SK-N-SH (cell line): Measurements from ENCODE around the gene USP31. TPM values are rescaled to one million over a fixed set of nuclear protein-coding genes. Genes with fewer than 3 reads are reported as not detected.
A peak's percentile ranks its signal among the peaks of the same experiment; 100 is the strongest.

Experiments used
- CTCF ChIA-PET: fragments of 300-600, 350-600 bp; formaldehyde crosslinking; extraction: SDS; loops from one replicate; lab custom pipeline; 2021; lab: Yijun Ruan, JAX
- POLR2A ChIA-PET: fragments of 350-600 bp; sonication (Branson Sonifier 250); formaldehyde crosslinking; extraction: SDS; loops from one replicate; lab custom pipeline; 2020; ENCODE audit warnings: antibody characterized with exemption, inconsistent platforms; lab: Yijun Ruan, JAX
- DNase-seq: peaks from one replicate; pipeline ENCODE4 v3.0.0; 2012
- H2AFZ ChIP-seq: fragments of 200-600 bp; sonication (generic); 2 replicates; pipeline ENCODE4 v1.8.1; 2016; ENCODE audit warnings: antibody characterized with exemption, mild to moderate bottlenecking, low read depth
- H3F3A ChIP-seq: fragments of 200-600 bp; sonication (generic); replicated peaks from 2 replicates; pipeline ENCODE3; 2016; ENCODE audit warnings: antibody characterized with exemption, mild to moderate bottlenecking; ENCODE audit not compliant: insufficient read depth
- H3K27ac ChIP-seq, 2 experiments: fragments of 200-500 bp in 1 of 2; fragments of 200-600 bp in 1 of 2; sonication (Bioruptor generic) in 1 of 2; sonication (generic), shearing (Covaris generic) in 1 of 2; 2 replicates each; pipeline versions ENCODE4 v1.5.1 to v1.6.1; 2014 to 2016; ENCODE audit warnings: low read depth in 2 of 2, inconsistent platforms in 1 of 2, low read length in 1 of 2, mild to moderate bottlenecking in 1 of 2, mixed read lengths in 1 of 2
- H3K27me3 ChIP-seq: fragments of 200-600 bp; sonication (generic), shearing (Covaris generic); 2 replicates; pipeline ENCODE4 v1.6.1; 2016; ENCODE audit warnings: mixed run types; ENCODE audit not compliant: insufficient read depth
- H3K36me3 ChIP-seq, 2 experiments: fragments of 200-500 bp in 1 of 2; fragments of 200-600 bp in 1 of 2; sonication (Bioruptor generic) in 1 of 2; sonication (generic) in 1 of 2; replicated peaks in 1 of 2; 2 replicates each; pipeline versions ENCODE3 to v1.5.1; 2014 to 2016; ENCODE audit warnings: low read length in 1 of 2, mild to moderate bottlenecking in 1 of 2; ENCODE audit not compliant: insufficient read depth in 2 of 2, control insufficient read depth in 1 of 2
- H3K4me1 ChIP-seq, 2 experiments: fragments of 200-500 bp in 1 of 2; fragments of 200-600 bp in 1 of 2; sonication (Bioruptor generic) in 1 of 2; sonication (generic), shearing (Covaris generic) in 1 of 2; 2 replicates each; pipeline versions ENCODE4 v1.5.1 to v1.6.1; 2014 to 2016; ENCODE audit warnings: low read depth in 1 of 2, low read length in 1 of 2, mixed run types in 1 of 2; ENCODE audit not compliant: insufficient read depth in 2 of 2, control insufficient read depth in 1 of 2
- H3K4me2 ChIP-seq: fragments of 200-600 bp; sonication (generic), shearing (Covaris generic); 2 replicates; pipeline ENCODE4 v1.6.1; 2017; ENCODE audit warnings: mixed run types
- H3K4me3 ChIP-seq, 2 experiments: fragments of 200-500 bp in 1 of 2; fragments of 200-600 bp in 1 of 2; sonication (Bioruptor generic) in 1 of 2; sonication (generic), shearing (Covaris generic) in 1 of 2; 2 replicates each; pipeline versions ENCODE4 v1.5.1 to v1.8.1; 2014 to 2016; ENCODE audit warnings: low read depth in 2 of 2, inconsistent platforms in 1 of 2, low read length in 1 of 2, mild to moderate bottlenecking in 1 of 2, mixed read lengths in 1 of 2, moderate library complexity in 1 of 2
- H3K79me2 ChIP-seq: fragments of 200-600 bp; sonication (generic); 2 replicates; pipeline ENCODE4 v1.8.1; 2017; ENCODE audit warnings: mild to moderate bottlenecking; ENCODE audit not compliant: insufficient read depth
- H3K9ac ChIP-seq: fragments of 200-600 bp; sonication (generic); 2 replicates; pipeline ENCODE4 v1.6.1; 2017; ENCODE audit warnings: mixed run types
- H3K9me2 ChIP-seq: fragments of 200-600 bp; sonication (generic); 2 replicates; pipeline ENCODE4 v1.6.1; 2017; ENCODE audit warnings: mixed run types
- H3K9me3 ChIP-seq: fragments of 200-600 bp; sonication (generic); 2 replicates; pipeline ENCODE4 v1.6.1; 2017; ENCODE audit warnings: mixed run types, mild to moderate bottlenecking, moderate library complexity
- H4K20me1 ChIP-seq: fragments of 200-600 bp; sonication (generic); 2 replicates; pipeline ENCODE4 v1.6.1; 2017; ENCODE audit warnings: mild to moderate bottlenecking, mixed run types; ENCODE audit not compliant: insufficient read depth
- CHD2 ChIP-seq: fragments of 150-350 bp; IDR thresholded peaks from 2 replicates; pipeline ENCODE4 v1.6.1; 2018; ENCODE audit warnings: low read length; ENCODE audit not compliant: partially characterized antibody
- ELF1 ChIP-seq: IDR thresholded peaks from 2 replicates; pipeline ENCODE4 v1.4.0; 2012
- EP300 ChIP-seq, 2 experiments: IDR thresholded peaks; 2 replicates each; pipeline versions ENCODE4 v1.4.0 to v1.6.1; 2012; ENCODE audit warnings: borderline replicate concordance in 1 of 2, low read depth in 1 of 2, low read length in 1 of 2
- EZH2phosphoT487 ChIP-seq: fragments of 200-600 bp; sonication (generic); IDR thresholded peaks from 2 replicates; pipeline ENCODE4 v1.6.1; 2017; ENCODE audit warnings: low read depth, mixed run types, mild to moderate bottlenecking, antibody characterized with exemption, moderate library complexity, borderline replicate concordance
- FOSL2 ChIP-seq: IDR thresholded peaks from 2 replicates; pipeline ENCODE4 v1.4.0; 2012; ENCODE audit warnings: low read depth, mild to moderate bottlenecking, moderate library complexity, borderline replicate concordance
- FOXJ3 ChIP-seq: sonication (generic); formaldehyde crosslinking; IDR thresholded peaks from 2 replicates; pipeline ENCODE4 v1.5.1; 2020; ENCODE audit warnings: mild to moderate bottlenecking, missing genetic modification reagents
- FOXM1 ChIP-seq: IDR thresholded peaks from 2 replicates; pipeline ENCODE4 v1.4.0; 2012; ENCODE audit warnings: low read depth, mild to moderate bottlenecking
- GATA2 ChIP-seq: sonication (generic); formaldehyde crosslinking; IDR thresholded peaks from 2 replicates; pipeline ENCODE4 v1.5.0; 2020; ENCODE audit warnings: mild to moderate bottlenecking, missing genetic modification reagents
- JUND ChIP-seq: IDR thresholded peaks from 2 replicates; pipeline ENCODE4 v1.4.0; 2012
- MXI1 ChIP-seq: IDR thresholded peaks from 2 replicates; pipeline ENCODE4 v1.6.1; 2012; ENCODE audit warnings: mild to moderate bottlenecking, low read depth, low read length, improper control_type of control experiment
- NFIC ChIP-seq: IDR thresholded peaks from 2 replicates; pipeline ENCODE4 v1.4.0; 2012; ENCODE audit warnings: borderline replicate concordance
- NRF1 ChIP-seq: IDR thresholded peaks from 2 replicates; pipeline ENCODE4 v1.6.1; 2012; ENCODE audit warnings: low read depth, mild to moderate bottlenecking, low read length
- RAD21 ChIP-seq: IDR thresholded peaks from 2 replicates; pipeline ENCODE4 v1.6.1; 2012; ENCODE audit warnings: mild to moderate bottlenecking, low read length
- RCOR1 ChIP-seq: fragments of 150-350 bp; IDR thresholded peaks from 2 replicates; pipeline ENCODE4 v1.6.1; 2017; ENCODE audit warnings: antibody characterized with exemption, low read length
- RFX5 ChIP-seq: IDR thresholded peaks from 2 replicates; pipeline ENCODE4 v1.6.1; 2012; ENCODE audit warnings: mild to moderate bottlenecking, improper control_type of control experiment, low read length
- RXRA ChIP-seq: IDR thresholded peaks from 2 replicates; pipeline ENCODE4 v1.4.0; 2012; ENCODE audit warnings: low read depth, mild to moderate bottlenecking, borderline replicate concordance
- SIN3A ChIP-seq: IDR thresholded peaks from 2 replicates; pipeline ENCODE4 v1.6.1; 2012; ENCODE audit warnings: low read depth, mild to moderate bottlenecking, low read length, moderate library complexity, borderline replicate concordance
- SMC3 ChIP-seq: IDR thresholded peaks from 2 replicates; pipeline ENCODE4 v1.6.1; 2012; ENCODE audit warnings: low read depth, low read length, improper control_type of control experiment
- TAF1 ChIP-seq: IDR thresholded peaks from 2 replicates; pipeline ENCODE4 v1.6.1; 2012; ENCODE audit warnings: low read depth, mild to moderate bottlenecking, low read length, moderate library complexity, borderline replicate concordance
- TEAD4 ChIP-seq: IDR thresholded peaks from 2 replicates; pipeline ENCODE4 v1.4.0; 2012; ENCODE audit warnings: mild to moderate bottlenecking, borderline replicate concordance; ENCODE audit not compliant: insufficient read depth
- YY1 ChIP-seq: IDR thresholded peaks from 2 replicates; pipeline ENCODE4 v1.4.0; 2012; ENCODE audit warnings: low read depth, mild to moderate bottlenecking
- WGBS: methylation state at CpG from one replicate; pipeline ENCODE4 v1.1.6; 2017; ENCODE audit warnings: low lambda C conversion rate; 5-methylcytosine and 5-hydroxymethylcytosine counted together
- polyA plus RNA-seq, 3 experiments: library from polyadenylated mRNA; depleted of rRNA; stranded (reverse); fragments of >200 nt; gene quantifications; 2 replicates each; pipeline ENCODE4 v1.2.3, GENCODE V29; 2012
- TF ChIP-seq, protein P1 (sequence below): IDR thresholded peaks from 2 replicates; pipeline ENCODE4; 2012
- TF ChIP-seq, protein P2 (sequence below): fragments of 200-600 bp; sonication (generic); IDR thresholded peaks from 2 replicates; pipeline ENCODE4 v1.6.1; 2017; ENCODE audit warnings: antibody characterized with exemption, mild to moderate bottlenecking, moderate library complexity
- TF ChIP-seq, protein P3 (sequence below): IDR thresholded peaks from 2 replicates; pipeline ENCODE4 v1.6.1; 2012; ENCODE audit warnings: mild to moderate bottlenecking, low read depth, low read length, moderate library complexity
- TF ChIP-seq, protein P4 (sequence below): IDR thresholded peaks from 2 replicates; pipeline ENCODE4 v1.4.0; 2012; ENCODE audit warnings: low read depth, borderline replicate concordance
- TF ChIP-seq, protein P5 (sequence below): IDR thresholded peaks from 2 replicates; pipeline ENCODE4 v1.4.0; 2012; ENCODE audit warnings: low read depth

Gene USP31
- polyA plus RNA-seq, 1 of the 3 experiments (the other 2 are of a cell fraction), result 3.2 TPM

GRCh38 chr16:23072084-23072599 lies 77.1 kb downstream of the USP31 start:
- ChIA-PET CTCF (interaction anchor here (0.8 to 4.4 kb wide), 8 partner anchors 10 to 362 kb away, joined by 3 to 29 read pairs (median 7); no protein-coding TSS in a partner anchor), POLR2A (no interaction called here)
- H3K4me1 ChIP-seq, result peaks cover 21 to 28% of the 10 kb centered on the region in 2 experiments
- H3K36me3 ChIP-seq, result peaks cover 32 to 40% of the 10 kb centered on the region in 2 experiments
- H3K9me2 ChIP-seq, result no peaks in the 10 kb centered on the region
- H3K27ac ChIP-seq, result peak overlapping the region; percentile 79 to 91
- H3K4me2 ChIP-seq, result peak overlapping the region; percentile 71
- H2AFZ ChIP-seq, result no peak overlapping the region; the same call in 1 of the 2 replicates
- no peaks in the 10 kb centered on the region for H3K27me3 ChIP-seq
- peaks cover 43% of the 10 kb centered on the region for H3F3A ChIP-seq
- no peaks in the 10 kb centered on the region for H3K9me3 ChIP-seq
- H3K9ac ChIP-seq, result peak overlapping the region; percentile 64; the same call in 1 of the 2 replicates
- peak; percentile 71 for DNase-seq
- 8% methylated on average over 12 of the region's 13 CpGs for whole genome bisulfite sequencing
- H3K79me2 ChIP-seq, result peaks cover 12% of the 10 kb centered on the region; the same call in 1 of the 2 replicates
- H3K4me3 ChIP-seq, result peak overlapping the region in 1 of 2 experiments; percentile 46; a peak in 3 of 4 replicates
- H4K20me1 ChIP-seq, result no peaks in the 10 kb centered on the region
- TF ChIP-seq, protein P1, sequence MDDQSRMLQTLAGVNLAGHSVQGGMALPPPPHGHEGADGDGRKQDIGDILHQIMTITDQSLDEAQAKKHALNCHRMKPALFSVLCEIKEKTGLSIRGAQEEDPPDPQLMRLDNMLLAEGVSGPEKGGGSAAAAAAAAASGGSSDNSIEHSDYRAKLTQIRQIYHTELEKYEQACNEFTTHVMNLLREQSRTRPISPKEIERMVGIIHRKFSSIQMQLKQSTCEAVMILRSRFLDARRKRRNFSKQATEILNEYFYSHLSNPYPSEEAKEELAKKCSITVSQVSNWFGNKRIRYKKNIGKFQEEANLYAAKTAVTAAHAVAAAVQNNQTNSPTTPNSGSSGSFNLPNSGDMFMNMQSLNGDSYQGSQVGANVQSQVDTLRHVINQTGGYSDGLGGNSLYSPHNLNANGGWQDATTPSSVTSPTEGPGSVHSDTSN, result peak; percentile 73
- TF ChIP-seq FOSL2 (peak; percentile 20; the same call in 1 of the 2 replicates), JUND (no peak; the same call in none of the 2 replicates), RFX5 (no peak), TAF1 (no peak), RXRA (peak; percentile 81), EZH2phosphoT487 (no peak), NFIC (peak; percentile 85), RCOR1 (no peak), CHD2 (no peak), MXI1 (no peak), FOXM1 (no peak), GATA2 (no peak), YY1 (no peak), EP300 (IDR thresholded peaks at IDR 0.05; ENCODE audit: borderline replicate concordance in 1 of 2, low read depth in 1 of 2, low read length in 1 of 2) (no peak; a peak in 1 of 4 replicates), SMC3 (no peak), ELF1 (no peak), SIN3A (no peak), TEAD4 (no peak), RAD21 (no peak), FOXJ3 (CRISPR knock-in tag) (no peak), NRF1 (no peak)
- TF ChIP-seq, protein P2, sequence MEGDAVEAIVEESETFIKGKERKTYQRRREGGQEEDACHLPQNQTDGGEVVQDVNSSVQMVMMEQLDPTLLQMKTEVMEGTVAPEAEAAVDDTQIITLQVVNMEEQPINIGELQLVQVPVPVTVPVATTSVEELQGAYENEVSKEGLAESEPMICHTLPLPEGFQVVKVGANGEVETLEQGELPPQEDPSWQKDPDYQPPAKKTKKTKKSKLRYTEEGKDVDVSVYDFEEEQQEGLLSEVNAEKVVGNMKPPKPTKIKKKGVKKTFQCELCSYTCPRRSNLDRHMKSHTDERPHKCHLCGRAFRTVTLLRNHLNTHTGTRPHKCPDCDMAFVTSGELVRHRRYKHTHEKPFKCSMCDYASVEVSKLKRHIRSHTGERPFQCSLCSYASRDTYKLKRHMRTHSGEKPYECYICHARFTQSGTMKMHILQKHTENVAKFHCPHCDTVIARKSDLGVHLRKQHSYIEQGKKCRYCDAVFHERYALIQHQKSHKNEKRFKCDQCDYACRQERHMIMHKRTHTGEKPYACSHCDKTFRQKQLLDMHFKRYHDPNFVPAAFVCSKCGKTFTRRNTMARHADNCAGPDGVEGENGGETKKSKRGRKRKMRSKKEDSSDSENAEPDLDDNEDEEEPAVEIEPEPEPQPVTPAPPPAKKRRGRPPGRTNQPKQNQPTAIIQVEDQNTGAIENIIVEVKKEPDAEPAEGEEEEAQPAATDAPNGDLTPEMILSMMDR, result no peak
- TF ChIP-seq, protein P3, sequence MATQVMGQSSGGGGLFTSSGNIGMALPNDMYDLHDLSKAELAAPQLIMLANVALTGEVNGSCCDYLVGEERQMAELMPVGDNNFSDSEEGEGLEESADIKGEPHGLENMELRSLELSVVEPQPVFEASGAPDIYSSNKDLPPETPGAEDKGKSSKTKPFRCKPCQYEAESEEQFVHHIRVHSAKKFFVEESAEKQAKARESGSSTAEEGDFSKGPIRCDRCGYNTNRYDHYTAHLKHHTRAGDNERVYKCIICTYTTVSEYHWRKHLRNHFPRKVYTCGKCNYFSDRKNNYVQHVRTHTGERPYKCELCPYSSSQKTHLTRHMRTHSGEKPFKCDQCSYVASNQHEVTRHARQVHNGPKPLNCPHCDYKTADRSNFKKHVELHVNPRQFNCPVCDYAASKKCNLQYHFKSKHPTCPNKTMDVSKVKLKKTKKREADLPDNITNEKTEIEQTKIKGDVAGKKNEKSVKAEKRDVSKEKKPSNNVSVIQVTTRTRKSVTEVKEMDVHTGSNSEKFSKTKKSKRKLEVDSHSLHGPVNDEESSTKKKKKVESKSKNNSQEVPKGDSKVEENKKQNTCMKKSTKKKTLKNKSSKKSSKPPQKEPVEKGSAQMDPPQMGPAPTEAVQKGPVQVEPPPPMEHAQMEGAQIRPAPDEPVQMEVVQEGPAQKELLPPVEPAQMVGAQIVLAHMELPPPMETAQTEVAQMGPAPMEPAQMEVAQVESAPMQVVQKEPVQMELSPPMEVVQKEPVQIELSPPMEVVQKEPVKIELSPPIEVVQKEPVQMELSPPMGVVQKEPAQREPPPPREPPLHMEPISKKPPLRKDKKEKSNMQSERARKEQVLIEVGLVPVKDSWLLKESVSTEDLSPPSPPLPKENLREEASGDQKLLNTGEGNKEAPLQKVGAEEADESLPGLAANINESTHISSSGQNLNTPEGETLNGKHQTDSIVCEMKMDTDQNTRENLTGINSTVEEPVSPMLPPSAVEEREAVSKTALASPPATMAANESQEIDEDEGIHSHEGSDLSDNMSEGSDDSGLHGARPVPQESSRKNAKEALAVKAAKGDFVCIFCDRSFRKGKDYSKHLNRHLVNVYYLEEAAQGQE, result no peak; the same call in 1 of the 2 replicates
- TF ChIP-seq, protein P4, sequence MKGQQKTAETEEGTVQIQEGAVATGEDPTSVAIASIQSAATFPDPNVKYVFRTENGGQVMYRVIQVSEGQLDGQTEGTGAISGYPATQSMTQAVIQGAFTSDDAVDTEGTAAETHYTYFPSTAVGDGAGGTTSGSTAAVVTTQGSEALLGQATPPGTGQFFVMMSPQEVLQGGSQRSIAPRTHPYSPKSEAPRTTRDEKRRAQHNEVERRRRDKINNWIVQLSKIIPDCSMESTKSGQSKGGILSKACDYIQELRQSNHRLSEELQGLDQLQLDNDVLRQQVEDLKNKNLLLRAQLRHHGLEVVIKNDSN, result no peak
- TF ChIP-seq, protein P5, sequence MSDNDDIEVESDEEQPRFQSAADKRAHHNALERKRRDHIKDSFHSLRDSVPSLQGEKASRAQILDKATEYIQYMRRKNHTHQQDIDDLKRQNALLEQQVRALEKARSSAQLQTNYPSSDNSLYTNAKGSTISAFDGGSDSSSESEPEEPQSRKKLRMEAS, result no peak
